GM12874 (cell line): ENCODE results near the gene SLC35E2B.

Experiments
- TF ChIP-seq, protein P1 (sequence below): IDR thresholded peaks from 2 replicates; pipeline ENCODE4 v1.5.1; 2011; ENCODE audit warnings: low read depth, mild to moderate bottlenecking, control low read depth, low read length, moderate library complexity; ENCODE audit not compliant: insufficient read depth

Gene SLC35E2B

DNA sequence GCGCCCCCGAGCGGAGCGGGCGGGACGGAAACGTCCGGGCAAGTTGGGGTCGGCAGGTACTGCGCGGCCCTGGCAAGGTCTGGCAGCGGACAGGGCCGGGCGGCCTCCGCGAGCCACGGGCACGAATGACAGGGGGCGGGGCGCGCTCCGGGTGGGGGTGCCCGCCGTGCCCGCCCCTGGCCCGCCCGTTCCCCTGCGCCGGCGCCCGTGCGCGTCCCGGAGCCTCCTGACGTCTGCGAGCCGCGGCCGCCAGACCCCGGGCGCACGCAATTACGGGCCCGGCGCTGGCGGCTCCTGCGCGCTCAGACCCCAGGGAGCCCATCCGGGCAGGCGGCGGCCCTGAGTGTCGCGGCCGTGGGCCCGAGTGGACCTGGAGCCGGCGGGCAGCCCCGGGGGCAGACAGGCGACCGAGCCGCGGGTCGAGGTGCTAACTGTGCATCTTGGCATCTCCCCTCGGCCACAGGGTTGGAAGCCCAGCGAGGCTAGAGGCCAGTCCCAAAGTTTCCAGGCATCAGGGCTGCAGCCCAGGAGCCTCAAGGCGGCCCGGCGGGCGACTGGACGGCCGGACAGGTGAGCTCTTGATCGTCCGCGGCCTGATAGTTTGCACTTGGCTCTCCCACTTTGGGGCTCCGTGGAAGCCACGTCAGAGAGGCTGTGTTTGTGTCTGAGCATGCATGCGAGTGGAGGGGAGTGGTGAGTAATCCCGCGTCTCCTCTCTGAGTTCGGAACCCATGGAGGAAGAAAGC is 76.4 kb downstream of the SLC35E2B start:
- TF ChIP-seq, protein P1, sequence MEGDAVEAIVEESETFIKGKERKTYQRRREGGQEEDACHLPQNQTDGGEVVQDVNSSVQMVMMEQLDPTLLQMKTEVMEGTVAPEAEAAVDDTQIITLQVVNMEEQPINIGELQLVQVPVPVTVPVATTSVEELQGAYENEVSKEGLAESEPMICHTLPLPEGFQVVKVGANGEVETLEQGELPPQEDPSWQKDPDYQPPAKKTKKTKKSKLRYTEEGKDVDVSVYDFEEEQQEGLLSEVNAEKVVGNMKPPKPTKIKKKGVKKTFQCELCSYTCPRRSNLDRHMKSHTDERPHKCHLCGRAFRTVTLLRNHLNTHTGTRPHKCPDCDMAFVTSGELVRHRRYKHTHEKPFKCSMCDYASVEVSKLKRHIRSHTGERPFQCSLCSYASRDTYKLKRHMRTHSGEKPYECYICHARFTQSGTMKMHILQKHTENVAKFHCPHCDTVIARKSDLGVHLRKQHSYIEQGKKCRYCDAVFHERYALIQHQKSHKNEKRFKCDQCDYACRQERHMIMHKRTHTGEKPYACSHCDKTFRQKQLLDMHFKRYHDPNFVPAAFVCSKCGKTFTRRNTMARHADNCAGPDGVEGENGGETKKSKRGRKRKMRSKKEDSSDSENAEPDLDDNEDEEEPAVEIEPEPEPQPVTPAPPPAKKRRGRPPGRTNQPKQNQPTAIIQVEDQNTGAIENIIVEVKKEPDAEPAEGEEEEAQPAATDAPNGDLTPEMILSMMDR: no peak

DNA sequence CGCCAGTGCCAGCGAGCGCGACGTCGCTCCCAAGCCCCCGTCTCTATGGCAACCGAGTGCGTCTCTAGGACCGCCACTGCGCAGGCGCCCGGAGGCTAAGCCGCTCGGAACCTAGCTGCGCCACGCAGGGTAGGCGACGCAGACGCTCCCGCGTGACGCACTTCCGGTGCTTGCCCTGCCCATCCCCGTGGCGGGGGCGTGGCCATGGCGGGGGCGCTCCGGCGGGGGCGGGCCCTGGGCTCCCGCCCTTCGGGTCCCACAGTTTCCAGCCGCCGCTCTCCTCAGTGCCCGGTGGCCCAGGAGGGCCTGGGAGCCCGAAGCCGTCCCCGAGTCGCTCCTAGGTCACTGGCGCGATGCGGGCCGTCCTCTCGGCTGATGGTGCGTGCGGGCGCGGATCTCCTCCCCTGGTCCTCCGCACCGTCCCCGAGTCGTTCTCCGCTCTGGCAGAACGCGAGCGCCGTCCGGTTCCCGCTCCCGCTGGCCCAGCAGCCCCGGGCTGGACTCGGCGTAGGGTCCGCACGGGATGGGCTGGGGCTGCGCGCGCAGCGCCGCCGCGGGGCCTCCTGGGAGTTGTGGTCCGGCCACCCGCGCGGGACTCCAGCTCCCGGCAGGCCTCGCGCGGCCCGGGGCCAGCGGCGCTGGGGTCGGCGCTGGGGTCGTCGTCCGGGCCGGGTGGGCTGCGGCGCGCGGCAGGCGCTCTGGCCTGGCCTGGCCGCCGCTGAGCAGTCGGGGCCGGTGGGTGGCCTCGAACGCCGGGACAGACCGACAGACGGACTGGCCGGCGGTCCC is 77.1 kb downstream of the SLC35E2B start, which contains the start of gene MIB2:
TSS of gene MIB2 (plus strand) at position 245 of the 789 bp plus-strand sequence. CDS start 7,953 bp downstream, outside the sequence.
- TF ChIP-seq, protein P1: no peak

DNA sequence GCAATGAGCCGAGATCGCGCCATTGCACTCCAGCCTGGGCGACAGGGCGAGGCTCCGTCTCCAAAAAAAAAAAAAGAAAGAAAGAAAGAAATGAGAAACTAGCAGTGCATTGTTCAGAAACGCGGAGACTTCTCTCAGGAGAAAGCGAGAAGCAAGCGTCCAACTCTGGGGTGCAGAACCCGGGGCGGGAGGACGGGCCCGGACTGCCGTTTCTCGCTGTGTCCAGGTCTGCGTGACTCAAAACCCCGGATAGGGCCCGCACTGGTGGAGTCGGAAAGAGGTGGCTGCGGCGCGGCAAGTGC is 77.7 kb downstream of the SLC35E2B start:
- TF ChIP-seq, protein P1: no peak

DNA sequence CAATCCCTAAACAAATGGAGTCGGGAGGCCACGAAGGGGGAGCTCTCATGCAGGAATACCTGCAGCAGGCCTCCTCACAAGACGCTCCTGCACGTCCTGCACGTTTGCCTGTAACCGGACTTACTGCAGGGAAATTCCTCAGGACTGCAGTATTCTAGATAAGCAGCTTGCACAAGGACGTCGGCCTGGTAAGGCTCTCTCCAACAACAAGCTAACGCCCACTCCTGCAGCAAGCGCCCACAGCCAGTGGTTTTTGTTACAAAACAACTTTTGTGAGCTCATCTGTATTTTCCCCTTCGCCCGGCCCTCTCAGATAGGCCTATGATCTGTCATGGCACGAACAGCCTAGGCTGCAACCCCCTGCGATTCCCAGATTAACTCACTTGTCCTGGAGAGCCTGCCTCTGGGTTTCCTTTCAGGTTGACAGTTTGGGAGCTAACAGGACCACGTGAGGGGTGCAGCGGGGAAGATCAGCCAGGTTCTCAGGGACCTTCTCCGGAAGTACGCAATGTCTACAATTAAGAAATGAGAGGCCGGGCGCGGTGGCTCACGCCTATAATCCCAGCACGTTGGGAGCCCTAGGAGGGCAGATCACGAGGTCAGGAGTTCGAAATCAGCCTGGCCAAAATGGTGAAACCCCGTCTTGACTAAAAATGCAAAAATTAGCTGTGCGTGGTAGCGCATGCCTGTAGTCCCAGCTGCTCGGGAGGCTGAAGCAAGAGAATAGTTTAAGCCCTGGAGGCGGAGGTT is 78.2 kb downstream of the SLC35E2B start:
- TF ChIP-seq, protein P1: no peak

DNA sequence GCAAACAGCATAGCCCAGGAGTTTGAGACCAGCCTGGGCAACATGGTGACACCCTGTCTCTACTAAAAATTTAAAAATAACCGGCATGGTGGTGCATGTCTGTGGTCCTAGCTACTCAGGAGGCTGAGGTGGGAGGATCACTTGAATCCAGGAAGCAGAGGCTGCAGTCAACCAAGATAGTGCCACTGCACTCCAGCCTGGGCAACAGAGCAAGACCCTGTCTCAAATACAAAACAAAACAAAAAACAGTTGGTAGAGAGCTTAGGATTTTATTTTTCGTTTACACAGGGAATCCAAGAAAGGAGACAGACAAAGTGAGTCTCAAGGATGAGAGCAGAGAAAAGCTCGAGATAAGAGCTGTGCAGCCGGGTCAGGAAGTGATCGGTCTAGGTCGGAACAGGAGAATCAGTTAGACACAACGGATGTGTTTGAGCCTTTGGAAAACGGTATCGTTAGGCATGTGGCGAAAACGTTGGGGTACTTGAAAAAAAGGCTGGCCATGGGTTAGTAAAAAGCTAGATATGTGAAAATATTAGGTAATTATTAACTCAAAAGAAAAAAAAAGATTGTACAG is 79.0 kb downstream of the SLC35E2B start:
- TF ChIP-seq, protein P1: no peak

DNA sequence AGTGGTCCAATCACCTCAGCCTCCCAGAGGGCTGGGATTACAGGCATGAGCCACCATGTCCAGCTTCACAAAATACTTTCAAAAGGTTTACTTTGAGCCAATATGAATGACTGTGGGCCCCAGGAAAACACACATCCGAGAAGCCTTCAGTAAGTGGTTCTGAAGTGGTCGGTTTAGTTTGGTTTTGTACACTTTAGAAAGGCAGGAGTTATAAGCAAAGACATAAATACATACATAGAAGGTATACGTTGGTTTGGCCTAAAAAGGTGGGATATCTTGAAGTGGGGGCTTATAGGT is 80.5 kb downstream of the SLC35E2B start:
- TF ChIP-seq, protein P1: no peak

DNA sequence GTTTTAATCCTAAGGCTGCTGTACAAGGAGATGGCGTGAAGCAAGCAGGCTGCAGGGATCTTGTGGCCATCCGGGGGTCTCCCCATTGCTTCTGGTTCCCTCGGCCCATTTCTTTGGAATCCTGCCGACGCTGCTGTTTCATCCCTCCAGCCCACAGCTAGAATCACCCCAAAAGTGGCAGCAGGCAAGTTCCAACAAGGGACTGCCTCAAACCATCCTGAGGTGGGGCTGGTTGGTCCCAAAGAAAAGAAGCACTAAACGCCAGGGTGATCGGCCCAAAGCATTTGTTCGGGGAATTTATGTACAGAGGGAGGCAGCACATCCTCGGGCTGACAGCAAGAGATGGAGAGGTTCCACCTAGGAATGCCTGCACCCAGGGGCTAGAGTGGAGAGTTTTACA is 81.8 kb downstream of the SLC35E2B start:
- TF ChIP-seq, protein P1: no peak
